T-helper 1 cell treated with Interleukin-12 subunit alpha and Interleukin-12 subunit beta and Interleukin-4 antibody, amounts not matched to agents 30 ng/mL and 1 ng/mL, for 36 hours (primary cell): ENCODE results near the gene H6PD. TPM values are rescaled to one million over a fixed set of nuclear protein-coding genes. Genes with fewer than 3 reads are reported as not detected.

Experiments
- intact Hi-C: fragments of 100-400 bp; cut with micrococcal nuclease; formaldehyde crosslinking; loops from one replicate; pipeline ENCODE4 v1.15.1; 2024
- total RNA-seq: library from RNA; stranded (reverse); gene quantifications from 2 replicates; pipeline ENCODE4 v1.2.3, GENCODE V29; 2022

H6PD gene, protein sequence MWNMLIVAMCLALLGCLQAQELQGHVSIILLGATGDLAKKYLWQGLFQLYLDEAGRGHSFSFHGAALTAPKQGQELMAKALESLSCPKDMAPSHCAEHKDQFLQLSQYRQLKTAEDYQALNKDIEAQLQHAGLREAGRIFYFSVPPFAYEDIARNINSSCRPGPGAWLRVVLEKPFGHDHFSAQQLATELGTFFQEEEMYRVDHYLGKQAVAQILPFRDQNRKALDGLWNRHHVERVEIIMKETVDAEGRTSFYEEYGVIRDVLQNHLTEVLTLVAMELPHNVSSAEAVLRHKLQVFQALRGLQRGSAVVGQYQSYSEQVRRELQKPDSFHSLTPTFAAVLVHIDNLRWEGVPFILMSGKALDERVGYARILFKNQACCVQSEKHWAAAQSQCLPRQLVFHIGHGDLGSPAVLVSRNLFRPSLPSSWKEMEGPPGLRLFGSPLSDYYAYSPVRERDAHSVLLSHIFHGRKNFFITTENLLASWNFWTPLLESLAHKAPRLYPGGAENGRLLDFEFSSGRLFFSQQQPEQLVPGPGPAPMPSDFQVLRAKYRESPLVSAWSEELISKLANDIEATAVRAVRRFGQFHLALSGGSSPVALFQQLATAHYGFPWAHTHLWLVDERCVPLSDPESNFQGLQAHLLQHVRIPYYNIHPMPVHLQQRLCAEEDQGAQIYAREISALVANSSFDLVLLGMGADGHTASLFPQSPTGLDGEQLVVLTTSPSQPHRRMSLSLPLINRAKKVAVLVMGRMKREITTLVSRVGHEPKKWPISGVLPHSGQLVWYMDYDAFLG
- 25.0 and 25.1 TPM in 2 replicates for total RNA-seq

- intact Hi-C loops = loop anchor here (1.0 to 10.0 kb wide), 5 partner anchors 105 to 590 kb away; partner anchors contain the start of genes CLSTN1, GPR157, SLC25A33 and TMEM201
These were observed at the start of gene H6PD for GRCh38 chr1:9234223-9235095. Gene H6PD, plus strand, starts transcription at chr1:9234774. Its CDS starts 10,161 bp downstream, at chr1:9244935.

- intact Hi-C loops = no loop called here
These were observed 48.3 kb upstream of the H6PD start for GRCh38 chr1:9186082-9186859.

DNA sequence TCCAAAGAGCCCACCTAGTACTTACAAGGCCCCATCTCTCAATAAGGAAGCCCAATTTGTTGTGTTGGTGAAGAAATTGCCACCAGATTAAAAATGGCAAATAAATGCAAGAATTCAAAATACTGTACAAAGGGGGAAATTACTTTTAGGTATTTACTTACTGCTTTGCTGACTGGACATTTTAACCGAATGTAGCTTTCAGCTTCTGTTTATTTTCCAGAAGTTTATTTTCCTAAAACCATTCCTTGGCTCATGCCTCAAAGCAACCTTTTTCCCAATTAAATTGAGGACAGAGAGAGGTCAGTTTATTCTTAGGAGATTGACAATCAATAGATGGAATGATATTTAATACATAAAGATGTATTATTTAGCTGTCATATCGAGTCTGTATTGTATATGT, 47.6 kb upstream of the H6PD start:
- intact Hi-C loops = no loop called here

GRCh38 chr1:9190234-9190633, 44.3 kb upstream of the H6PD start:
- intact Hi-C loops = loop anchor here (10.0 kb wide), 1 partner anchor 285 kb away; no protein-coding TSS in a partner anchor

DNA sequence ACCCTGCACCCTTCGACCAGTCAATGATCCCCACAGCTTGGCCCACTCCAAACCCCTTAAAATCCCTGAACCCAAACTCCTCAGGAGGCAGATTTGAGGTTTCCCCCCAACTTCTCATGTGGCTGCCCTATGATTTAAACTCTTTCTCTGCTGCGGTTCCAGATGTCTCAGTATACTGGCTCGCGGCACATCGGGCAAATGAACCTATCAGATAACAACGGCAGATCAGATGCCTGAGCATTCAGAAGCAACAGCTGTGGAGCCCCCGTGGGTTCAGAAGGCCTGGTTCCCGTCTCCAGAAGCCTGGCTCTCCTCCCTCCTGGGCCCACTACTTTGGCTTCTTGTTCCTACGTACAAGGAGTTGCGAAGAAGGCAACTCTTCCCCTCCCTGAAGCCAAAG, 43.3 kb upstream of the H6PD start:
- intact Hi-C loops = loop anchor here (10.0 kb wide), 1 partner anchor 286 kb away; no protein-coding TSS in a partner anchor

DNA sequence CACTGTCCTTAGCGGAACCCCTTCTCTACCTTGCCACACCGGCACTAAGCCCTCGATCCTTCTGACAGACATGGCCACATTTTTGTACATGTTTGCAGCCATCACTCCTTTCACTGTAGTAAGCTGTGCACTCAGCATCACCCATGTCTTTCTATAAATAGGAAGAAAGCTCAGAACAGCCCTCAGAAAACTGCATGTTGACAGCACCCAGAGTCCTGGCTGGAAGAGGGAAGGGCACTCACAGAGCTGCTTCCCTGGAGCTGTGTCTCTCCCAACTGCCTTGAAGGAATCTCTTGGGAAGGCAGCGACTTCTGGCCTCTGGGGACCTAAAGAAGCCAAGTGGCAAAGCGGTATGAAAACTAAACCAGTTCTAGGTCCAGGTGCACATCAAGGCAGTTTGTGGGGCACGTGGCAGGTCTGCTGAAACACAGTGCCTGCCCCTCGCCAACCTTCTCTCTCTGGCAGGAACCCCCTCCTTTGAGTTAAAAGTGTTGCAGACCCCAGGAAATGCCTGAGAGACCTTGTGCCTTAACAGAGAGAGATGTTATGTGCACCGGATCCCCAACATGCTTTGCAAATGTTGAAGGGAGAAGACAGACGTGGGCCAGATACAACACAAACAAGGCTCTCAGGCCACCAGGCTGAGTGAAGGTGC, 41.9 kb upstream of the H6PD start:
- intact Hi-C loops = loop anchor here (10.0 kb wide), 1 partner anchor 288 kb away; no protein-coding TSS in a partner anchor

DNA sequence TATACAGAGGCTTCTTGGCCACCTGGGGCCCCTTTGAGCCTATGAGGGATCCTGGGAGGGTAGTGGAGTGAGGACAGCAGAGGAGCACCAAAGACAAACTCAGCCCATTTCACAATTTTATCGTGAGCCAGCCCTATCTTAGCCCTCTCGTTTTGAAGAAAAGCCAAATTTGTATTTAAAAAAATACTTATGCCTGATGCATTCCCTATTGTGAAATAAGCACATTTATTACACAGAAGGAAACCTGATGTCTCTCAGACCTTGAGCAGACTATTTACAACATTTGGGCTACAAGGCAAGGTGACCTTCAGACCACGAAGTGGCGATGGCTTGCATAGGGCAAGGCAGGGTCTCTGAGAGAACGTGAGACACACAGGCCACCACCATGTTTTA, 41.3 kb upstream of the H6PD start:
- intact Hi-C loops = loop anchor here (10.0 kb wide), 1 partner anchor 288 kb away; no protein-coding TSS in a partner anchor

GRCh38 chr1:9194024-9194423, 40.5 kb upstream of the H6PD start:
- intact Hi-C loops = loop anchor here (10.0 kb wide), 1 partner anchor 289 kb away; no protein-coding TSS in a partner anchor

DNA sequence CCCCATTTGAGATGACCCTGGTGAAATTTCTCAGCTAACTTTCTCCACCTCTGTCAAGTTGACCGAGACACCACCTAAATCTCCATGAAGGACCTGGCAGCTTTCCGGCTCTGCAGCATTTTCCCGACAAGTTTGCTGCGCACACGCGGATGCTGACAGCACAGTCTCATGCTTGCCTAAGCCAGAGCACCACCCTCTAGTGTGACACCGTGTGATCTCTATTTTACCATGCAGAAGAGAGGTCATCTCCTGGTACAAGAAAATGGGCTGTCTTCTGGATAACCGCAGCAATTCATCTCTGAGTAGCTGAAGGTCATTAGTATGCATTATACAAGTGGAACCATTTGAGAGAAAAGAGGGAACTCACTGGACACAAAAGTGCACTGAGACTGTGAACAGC, 38.9 kb upstream of the H6PD start:
- intact Hi-C loops = loop anchor here (1.0 to 10.0 kb wide), 5 partner anchors 14 to 297 kb away; no protein-coding TSS in a partner anchor

DNA sequence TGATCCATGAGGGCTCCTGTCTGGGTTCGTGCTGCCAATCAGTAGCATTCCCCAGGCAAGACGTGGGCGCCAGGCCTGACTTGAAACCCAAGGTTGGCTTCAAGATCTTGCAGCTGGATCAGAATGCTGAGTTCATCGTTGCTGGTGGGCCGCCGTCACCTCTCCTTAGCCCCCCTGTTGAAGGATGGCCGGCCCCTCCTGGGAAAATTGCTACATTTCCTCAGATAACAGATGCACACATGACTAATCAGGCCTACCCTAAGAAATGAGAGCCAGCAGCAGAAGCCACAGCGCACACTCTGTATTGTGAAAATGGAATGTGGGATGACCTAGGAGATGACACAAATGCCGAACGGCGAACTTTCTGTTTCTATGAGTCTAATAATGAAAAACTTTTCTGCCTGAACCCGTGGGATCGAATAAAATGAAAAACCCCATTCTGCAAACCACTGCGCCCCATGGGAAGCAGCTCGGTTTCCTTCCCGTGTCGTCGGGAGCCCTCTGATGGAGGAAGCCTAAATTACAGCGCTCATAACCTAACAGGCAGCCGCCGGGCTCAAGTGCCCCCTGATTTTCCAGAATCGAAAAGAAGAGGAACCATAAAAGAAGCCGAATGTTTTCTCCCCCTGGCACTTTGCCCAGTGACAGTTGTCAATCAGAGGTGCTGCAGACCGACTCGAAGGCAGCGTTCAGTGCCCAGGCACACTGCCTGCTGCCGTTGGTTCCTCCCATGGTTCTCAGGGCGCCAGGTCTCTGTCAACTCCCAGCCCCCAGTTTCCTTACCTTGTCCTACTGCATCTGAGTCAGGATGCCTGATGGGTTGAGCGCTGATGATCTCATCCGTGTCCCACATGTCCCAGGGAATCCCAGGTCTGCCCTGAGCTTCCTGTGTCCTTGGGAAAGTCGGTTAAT, 38.2 kb upstream of the H6PD start:
- intact Hi-C loops = loop anchor here (1.0 to 10.0 kb wide), 5 partner anchors 15 to 296 kb away; no protein-coding TSS in a partner anchor

GRCh38 chr1:9197186-9198099, 37.1 kb upstream of the H6PD start:
- intact Hi-C loops = loop anchor here (5.0 to 10.0 kb wide), 2 partner anchors 293 to 295 kb away; no protein-coding TSS in a partner anchor

DNA sequence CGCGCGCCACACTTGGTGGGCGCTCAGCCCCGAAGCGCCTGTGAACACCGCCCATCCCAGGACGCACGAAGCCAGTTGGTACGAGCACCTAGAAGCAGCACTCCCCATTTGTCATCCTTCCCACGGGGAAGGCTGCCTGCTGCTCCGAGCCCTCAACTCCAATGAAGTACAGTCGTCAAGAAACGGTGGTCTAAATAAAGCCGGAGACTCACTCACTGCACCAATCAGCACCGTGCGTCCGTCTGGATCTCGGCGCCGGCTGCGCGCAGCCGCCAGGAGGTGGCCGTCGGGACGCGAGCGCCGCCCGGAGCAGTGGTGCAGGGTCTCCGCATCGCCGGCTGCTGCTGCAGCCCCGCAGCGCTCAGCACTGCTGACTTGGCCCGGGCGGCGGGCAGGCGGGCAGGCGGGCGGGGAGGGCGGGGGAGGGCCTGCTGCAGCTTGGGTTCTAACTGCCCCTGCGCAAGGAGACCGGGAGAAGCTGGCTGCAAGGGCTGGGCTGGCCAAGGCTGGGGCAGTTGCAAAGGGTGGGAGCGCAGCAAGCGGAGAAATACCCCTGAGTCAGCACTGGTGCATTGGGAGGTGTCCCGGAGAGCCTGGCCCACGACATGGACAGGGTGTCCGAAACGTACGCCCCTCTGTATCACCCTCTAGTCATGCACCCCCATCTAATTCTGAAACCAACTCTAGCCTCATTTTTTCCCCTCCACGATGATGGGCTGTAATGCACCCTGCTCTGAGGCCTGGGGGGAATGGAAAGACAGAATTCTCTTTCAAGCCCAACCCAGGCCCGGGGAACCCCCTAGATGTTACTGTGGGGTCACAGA, 35.8 kb upstream of the H6PD start:
- intact Hi-C loops = loop anchor here (5.0 to 10.0 kb wide), 2 partner anchors 294 kb away; no protein-coding TSS in a partner anchor

- intact Hi-C loops = no loop called here
These were observed 34.1 kb upstream of the H6PD start for GRCh38 chr1:9200441-9200840.

DNA sequence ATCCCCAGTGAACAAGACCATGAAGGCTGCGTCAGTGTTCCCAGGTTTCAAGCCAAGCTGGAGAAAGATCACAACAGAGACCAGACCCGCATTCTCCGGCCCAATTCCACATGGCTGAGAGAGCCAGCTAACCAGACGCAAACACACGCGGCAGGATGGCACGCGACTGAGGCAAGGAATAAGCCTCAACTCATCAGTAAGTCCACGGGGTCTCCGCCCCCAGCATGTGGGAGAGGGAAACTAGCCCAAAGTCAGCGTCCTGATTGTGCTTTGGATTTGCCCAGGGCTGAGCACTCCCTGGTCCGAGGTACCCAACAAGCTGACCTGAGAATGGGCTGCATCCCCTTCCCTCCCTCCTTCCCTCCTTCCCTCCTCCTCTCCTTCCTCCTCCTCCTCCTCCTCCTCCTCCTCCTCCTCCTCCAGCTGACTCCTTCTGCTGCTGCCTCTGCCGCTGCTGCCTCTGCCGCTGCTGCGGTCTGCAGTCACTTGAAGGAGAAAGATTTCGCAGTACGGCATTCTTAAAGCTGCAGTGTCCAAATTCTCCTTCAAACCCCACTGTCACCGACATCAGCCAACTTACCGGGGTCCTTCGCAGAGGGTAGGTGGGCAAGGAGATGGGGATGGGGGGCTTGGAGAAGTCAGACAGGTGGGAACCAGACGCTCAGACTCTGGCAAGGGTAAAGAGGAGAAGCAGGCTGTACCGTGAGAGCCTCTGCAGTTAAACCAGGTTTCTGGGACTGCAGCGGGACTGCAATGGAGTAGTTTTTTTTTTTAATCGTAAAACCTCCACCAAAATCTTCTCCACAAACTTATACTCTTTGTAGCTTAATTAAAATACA, 33.0 kb upstream of the H6PD start:
- intact Hi-C loops = loop anchor here (2.0 kb wide), 1 partner anchor 27 kb away; no protein-coding TSS in a partner anchor

DNA sequence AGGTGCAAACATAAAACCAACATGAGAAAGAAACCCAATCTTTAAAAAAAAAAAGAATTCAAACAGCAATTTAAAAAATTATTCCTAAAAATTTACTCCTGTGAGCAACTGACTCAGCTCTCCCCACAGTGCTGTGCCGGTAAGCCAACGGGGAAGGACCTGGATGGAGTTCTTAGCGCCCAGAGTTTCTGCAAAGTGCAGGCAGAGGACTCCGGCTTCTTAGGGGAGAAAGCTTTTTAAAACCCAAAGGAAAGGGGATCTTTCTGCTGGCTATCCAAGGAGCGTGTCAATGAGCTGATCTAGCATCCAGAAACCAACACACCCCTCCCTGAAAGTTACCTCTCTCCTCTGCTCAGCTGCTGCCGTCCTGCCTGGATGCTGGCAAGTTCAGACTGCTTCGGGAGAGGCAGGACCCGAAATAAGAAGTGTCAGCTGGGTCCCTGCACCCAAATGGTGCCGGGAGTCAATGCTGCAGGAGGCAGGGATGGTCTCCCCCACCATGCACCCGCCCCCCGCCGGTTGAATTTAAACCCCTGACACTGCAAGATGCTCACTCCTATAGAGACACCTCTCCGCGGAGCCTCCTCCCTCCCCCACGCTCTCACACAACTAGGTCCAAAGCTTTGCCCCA, 32.2 kb upstream of the H6PD start:
- intact Hi-C loops = loop anchor here (2.0 kb wide), 1 partner anchor 26 kb away; no protein-coding TSS in a partner anchor
